Colon (tissue), 2 donors: ENCODE data around the gene CNTNAP5.

Experiments
- FAIRE-seq: peaks from 2 replicates; lab custom pipeline; 2012; peaks lifted over from hg19 to GRCh38; lab: Jason Lieb, UNC
- donor health status: control.
- donor health status: control.

The CNTNAP5 gene

GRCh38 chr2:124025171-124025580, at the start of gene CNTNAP5:
Gene CNTNAP5, plus strand, starts transcription at chr2:124025287. Its CDS starts 364 bp downstream, at chr2:124025651.
- no peak for FAIRE-seq

GRCh38 chr2:123976054-123976648, 48.9 kb upstream of the CNTNAP5 start:
- FAIRE-seq = no peak

GRCh38 chr2:123993728-123994323, 31.3 kb upstream of the CNTNAP5 start:
- no peak for FAIRE-seq

- no peak for FAIRE-seq
These were observed 25.4 kb upstream of the CNTNAP5 start for GRCh38 chr2:123999681-124000080.

GRCh38 chr2:124001696-124002430, 23.2 kb upstream of the CNTNAP5 start:
- no peak for FAIRE-seq

- FAIRE-seq = no peak
These were observed 6.2 kb upstream of the CNTNAP5 start for GRCh38 chr2:124018890-124019289.

- FAIRE-seq = no peak
These were observed 421 bp upstream of the CNTNAP5 start for GRCh38 chr2:124024561-124025170.

- FAIRE-seq = no peak
These were observed 876 bp downstream of the CNTNAP5 start for GRCh38 chr2:124025891-124026434.

GRCh38 chr2:124026503-124026902, 1.4 kb downstream of the CNTNAP5 start:
- no peak for FAIRE-seq

- FAIRE-seq = no peak
These were observed 2.1 kb downstream of the CNTNAP5 start for GRCh38 chr2:124027182-124027581.

GRCh38 chr2:124032799-124033198, 7.7 kb downstream of the CNTNAP5 start:
- no peak for FAIRE-seq

- FAIRE-seq = no peak
These were observed 9.2 kb downstream of the CNTNAP5 start for GRCh38 chr2:124034265-124034664.

GRCh38 chr2:124035001-124035400, 9.9 kb downstream of the CNTNAP5 start:
- no peak for FAIRE-seq

GRCh38 chr2:124039032-124039431, 13.9 kb downstream of the CNTNAP5 start:
- FAIRE-seq = no peak

GRCh38 chr2:124039762-124040291, 14.7 kb downstream of the CNTNAP5 start:
- FAIRE-seq = no peak

GRCh38 chr2:124045894-124046293, 20.8 kb downstream of the CNTNAP5 start:
- FAIRE-seq = no peak

- FAIRE-seq = no peak
These were observed 21.2 kb downstream of the CNTNAP5 start for GRCh38 chr2:124046332-124046731.

GRCh38 chr2:124048102-124048501, 23.0 kb downstream of the CNTNAP5 start:
- no peak for FAIRE-seq

GRCh38 chr2:124048664-124049063, 23.6 kb downstream of the CNTNAP5 start:
- no peak for FAIRE-seq

GRCh38 chr2:124049136-124049535, 24.0 kb downstream of the CNTNAP5 start:
- FAIRE-seq = no peak

GRCh38 chr2:124050833-124051497, 25.9 kb downstream of the CNTNAP5 start:
- FAIRE-seq = no peak

- no peak for FAIRE-seq
These were observed 28.7 kb downstream of the CNTNAP5 start for GRCh38 chr2:124053796-124054195.
